GM10248 (cell line): ENCODE data around the gene ARL13A.

ENCODE experiments used
- CTCF ChIA-PET: fragments of 300-600 bp; sonication (Branson Sonifier 250); formaldehyde crosslinking; extraction: SDS; loops from one replicate; lab custom pipeline; 2021; ENCODE audit warnings: antibody characterized with exemption; lab: Yijun Ruan, JAX
- POLR2A ChIA-PET: fragments of 350-650 bp; sonication (Branson Sonifier 250); formaldehyde crosslinking; extraction: SDS; loops from one replicate; lab custom pipeline; 2020; ENCODE audit warnings: antibody characterized with exemption; lab: Yijun Ruan, JAX
- DNase-seq: peaks from one replicate; pipeline ENCODE4 v3.0.0; 2012; ENCODE audit errors: extremely low spot score
- TF ChIP-seq, protein P1 (sequence below): IDR thresholded peaks from 2 replicates; pipeline ENCODE4 v1.5.1; 2012; ENCODE audit warnings: mild to moderate bottlenecking, low read depth; ENCODE audit errors: extremely low read depth, missing control alignments, control extremely low read depth

Gene ARL13A

DNA sequence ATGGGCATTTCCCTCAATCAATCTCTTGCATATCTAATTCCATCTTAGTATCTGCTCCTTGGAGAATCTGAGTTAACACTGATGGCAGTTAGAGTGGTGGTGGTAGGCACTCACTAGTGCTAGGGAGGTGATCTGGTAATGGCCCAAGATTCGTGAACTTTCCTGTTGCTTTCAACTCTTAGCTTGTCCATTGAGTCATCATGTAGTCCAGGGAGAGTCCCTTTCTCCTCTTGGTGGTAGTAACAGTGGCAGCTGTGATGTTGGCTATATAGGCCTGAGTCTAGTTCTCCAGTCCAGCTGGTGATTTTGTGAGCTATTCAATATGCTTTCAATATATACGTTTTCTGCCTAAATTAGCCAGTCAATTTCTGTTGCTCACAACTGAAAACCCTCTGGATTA, 33.7 kb upstream of the ARL13A start:
- POLR2A ChIA-PET: no interaction called here
- CTCF ChIA-PET: no interaction called here
- TF ChIP-seq, protein P1, sequence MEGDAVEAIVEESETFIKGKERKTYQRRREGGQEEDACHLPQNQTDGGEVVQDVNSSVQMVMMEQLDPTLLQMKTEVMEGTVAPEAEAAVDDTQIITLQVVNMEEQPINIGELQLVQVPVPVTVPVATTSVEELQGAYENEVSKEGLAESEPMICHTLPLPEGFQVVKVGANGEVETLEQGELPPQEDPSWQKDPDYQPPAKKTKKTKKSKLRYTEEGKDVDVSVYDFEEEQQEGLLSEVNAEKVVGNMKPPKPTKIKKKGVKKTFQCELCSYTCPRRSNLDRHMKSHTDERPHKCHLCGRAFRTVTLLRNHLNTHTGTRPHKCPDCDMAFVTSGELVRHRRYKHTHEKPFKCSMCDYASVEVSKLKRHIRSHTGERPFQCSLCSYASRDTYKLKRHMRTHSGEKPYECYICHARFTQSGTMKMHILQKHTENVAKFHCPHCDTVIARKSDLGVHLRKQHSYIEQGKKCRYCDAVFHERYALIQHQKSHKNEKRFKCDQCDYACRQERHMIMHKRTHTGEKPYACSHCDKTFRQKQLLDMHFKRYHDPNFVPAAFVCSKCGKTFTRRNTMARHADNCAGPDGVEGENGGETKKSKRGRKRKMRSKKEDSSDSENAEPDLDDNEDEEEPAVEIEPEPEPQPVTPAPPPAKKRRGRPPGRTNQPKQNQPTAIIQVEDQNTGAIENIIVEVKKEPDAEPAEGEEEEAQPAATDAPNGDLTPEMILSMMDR: no peak
- DNase-seq: no peak

- ChIA-PET POLR2A (no interaction called here), CTCF (no interaction called here)
- TF ChIP-seq, protein P1: no peak
- DNase-seq: no peak
Observed at GRCh38 chrX:100939333-100939732, 30.2 kb upstream of the ARL13A start.

GRCh38 chrX:100944601-100945000, 24.9 kb upstream of the ARL13A start:
- CTCF ChIA-PET: interaction anchor here (1.1 kb wide), 1 partner anchor 31 kb away, joined by 3 read pairs; no protein-coding TSS in a partner anchor
- no peak for DNase-seq
- TF ChIP-seq, protein P1: no peak
- POLR2A ChIA-PET: no interaction called here

DNA sequence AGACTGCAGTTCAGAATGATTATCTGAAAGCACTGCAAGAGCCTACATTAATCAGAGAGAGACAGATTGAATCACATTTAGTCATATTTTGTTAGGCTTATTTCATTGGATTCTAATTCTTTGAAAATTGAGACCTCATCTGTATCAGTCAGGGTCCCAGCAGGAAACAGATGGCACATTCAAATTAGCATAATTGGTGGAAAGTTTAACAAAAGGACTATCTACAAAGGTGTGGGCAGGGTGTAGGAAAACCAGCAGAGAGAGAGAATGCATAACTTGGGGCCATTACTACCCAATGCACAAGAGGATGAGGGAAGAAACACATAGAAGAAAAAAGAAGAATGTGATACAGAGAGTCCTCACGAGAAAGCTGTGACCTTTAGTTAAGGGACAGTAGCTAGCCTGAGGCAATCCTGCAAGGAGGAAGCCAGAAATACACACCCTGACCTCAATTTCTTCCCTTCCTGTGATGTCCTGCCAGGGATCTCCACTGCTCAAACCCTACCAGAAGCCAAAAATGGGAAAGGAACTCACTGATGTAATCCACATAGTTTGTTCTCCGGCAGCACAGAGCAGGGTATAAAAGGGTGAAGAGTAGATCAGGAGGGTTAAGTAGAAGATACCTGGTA, 23.1 kb upstream of the ARL13A start:
- ChIA-PET POLR2A (no interaction called here), CTCF (interaction anchor here (1.0 kb wide), 1 partner anchor 9 kb away, joined by 4 read pairs; no protein-coding TSS in a partner anchor)
- TF ChIP-seq, protein P1: no peak
- DNase-seq: no peak

- ChIA-PET POLR2A (no interaction called here), CTCF (no interaction called here)
- TF ChIP-seq, protein P1: no peak
- DNase-seq: no peak
Observed at GRCh38 chrX:100948557-100948956, 21.0 kb upstream of the ARL13A start.

GRCh38 chrX:100962811-100963210, 6.7 kb upstream of the ARL13A start:
- ChIA-PET POLR2A (no interaction called here), CTCF (no interaction called here)
- TF ChIP-seq, protein P1: no peak
- no peak for DNase-seq
